ENCODE measurements around the gene CAP2.
"Not testable (repeated sequence)": the region's sequence is repeated elsewhere in the genome, so short reads cannot be mapped to it uniquely, and the experiment has no call there.

The CAP2 gene

GRCh38 chr6:17503051-17503450, 109.7 kb downstream of the CAP2 start:
- DNase-seq (ENCODE audit: low read depth) = no peak

- no peak for DNase-seq (ENCODE audit: low read depth)
Observed at GRCh38 chr6:17504005-17504404, 110.6 kb downstream of the CAP2 start.

GRCh38 chr6:17505062-17505476, 111.7 kb downstream of the CAP2 start:
- no peak for DNase-seq (ENCODE audit: low read depth)

DNA sequence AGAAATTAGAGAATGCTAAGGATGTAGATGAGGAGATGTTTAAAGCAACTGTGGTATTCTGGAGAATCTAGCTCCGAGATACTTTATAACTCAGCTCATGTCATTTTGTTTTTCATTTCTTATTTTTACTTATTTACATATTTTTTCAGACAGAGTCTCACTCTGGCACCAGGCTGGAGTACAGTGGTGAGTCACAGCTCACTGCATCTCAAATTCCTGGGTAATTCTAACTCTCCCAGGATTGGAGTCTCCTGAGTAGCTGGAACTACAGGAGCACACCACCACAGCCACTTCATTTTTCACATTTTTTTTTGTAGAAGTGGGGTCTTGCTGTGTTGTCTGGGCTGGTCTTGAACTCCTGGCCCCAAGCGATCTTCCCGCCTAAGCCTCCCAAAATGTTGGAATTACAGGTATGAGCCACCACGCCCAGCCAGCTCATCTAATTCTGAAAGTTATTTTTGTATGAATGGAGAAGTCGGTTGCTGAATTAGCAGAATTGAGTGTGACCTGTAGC, 112.4 kb downstream of the CAP2 start:
- DNase-seq (ENCODE audit: low read depth) = no peak

- no peak for DNase-seq (ENCODE audit: low read depth)
Observed at GRCh38 chr6:17506531-17506930, 113.1 kb downstream of the CAP2 start.

DNA sequence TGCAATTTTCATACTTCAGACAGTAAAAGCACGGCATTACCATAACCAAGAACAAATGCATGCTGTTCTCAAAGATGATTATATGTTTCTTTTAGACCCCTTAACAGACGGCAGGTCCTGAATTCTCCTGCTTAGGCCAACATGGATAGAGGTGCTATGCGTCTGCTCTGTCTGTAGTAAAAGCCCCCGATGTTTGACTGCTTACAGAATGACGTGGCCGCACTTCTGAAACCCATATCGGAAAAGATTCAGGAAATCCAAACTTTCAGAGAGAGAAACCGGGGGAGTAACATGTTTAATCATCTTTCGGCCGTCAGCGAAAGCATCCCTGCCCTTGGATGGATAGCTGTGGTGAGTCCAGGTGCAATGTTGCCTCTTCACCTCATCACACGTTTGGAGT, 113.6 kb downstream of the CAP2 start:
- no peak for DNase-seq (ENCODE audit: low read depth)

- no peak for DNase-seq (ENCODE audit: low read depth)
Observed at GRCh38 chr6:17511084-17511483, 117.7 kb downstream of the CAP2 start.

GRCh38 chr6:17511580-17511979, 118.2 kb downstream of the CAP2 start:
- no peak for DNase-seq (ENCODE audit: low read depth)

GRCh38 chr6:17519120-17519519, 125.7 kb downstream of the CAP2 start:
- no peak for DNase-seq (ENCODE audit: low read depth)

DNA sequence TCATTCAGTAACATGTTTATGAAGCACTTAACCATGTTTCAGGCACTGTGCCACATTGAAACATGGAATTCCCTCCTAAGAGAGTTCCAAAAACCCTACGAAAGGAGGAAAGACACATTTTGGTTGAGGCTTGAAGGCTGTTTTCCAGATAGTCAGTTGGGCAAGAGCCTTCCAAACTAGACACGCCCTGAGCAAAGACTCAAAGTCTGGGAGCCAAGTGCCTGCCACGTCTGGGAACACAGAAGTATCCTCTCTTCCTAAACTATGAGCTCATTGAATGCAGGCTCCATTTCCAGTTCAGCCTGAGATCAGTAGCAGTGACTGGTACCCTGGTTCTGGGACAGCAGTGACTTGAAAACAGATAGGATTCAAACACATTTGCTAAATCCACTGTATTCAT, 132.2 kb downstream of the CAP2 start:
- no peak for DNase-seq (ENCODE audit: low read depth)

GRCh38 chr6:17527076-17527475, 133.7 kb downstream of the CAP2 start:
- DNase-seq (ENCODE audit: low read depth) = no peak

- DNase-seq (ENCODE audit: low read depth) = no peak
Observed at GRCh38 chr6:17530321-17530835, 137.0 kb downstream of the CAP2 start.

DNA sequence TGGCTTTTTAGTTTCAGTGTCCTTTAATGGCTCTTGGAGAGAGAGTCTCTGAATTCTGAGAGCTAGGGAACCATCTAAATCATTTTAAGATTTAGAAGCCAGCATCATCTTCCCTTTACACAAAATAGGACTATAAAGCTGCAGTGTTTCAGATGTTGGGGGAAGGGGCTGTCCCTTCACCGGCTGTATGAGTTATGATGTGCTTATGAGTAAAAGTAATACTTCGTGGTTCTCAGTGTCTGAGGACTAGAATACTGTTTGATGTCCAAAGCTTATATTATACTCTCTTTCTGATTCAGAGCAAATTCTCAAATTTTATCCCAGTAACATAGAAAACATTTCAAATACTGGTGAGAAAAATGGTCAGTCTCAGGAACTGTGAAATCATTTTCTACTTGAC, 143.2 kb downstream of the CAP2 start:
- DNase-seq (ENCODE audit: low read depth) = no peak

GRCh38 chr6:17542243-17542642, 148.8 kb downstream of the CAP2 start:
- no peak for DNase-seq (ENCODE audit: low read depth)

DNA sequence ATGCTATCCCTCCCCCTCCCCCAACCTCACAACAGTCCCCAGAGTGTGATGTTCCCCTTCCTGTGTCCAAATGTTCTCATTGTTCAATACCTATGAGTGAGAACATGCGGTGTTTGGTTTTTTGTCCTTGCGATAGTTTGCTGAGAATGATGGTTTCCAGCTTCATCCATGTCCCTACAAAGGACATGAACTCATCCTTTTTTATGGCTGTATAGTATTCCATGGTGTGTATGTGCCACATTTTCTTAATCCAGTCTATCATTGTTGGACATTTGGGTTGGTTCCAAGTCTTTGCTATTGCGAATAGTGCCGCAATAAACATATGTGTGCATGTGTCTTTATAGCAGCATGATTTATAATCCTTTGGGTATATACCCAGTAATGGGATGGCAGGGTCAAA, 152.3 kb downstream of the CAP2 start:
- not testable (repeated sequence) for DNase-seq (ENCODE audit: low read depth)

DNA sequence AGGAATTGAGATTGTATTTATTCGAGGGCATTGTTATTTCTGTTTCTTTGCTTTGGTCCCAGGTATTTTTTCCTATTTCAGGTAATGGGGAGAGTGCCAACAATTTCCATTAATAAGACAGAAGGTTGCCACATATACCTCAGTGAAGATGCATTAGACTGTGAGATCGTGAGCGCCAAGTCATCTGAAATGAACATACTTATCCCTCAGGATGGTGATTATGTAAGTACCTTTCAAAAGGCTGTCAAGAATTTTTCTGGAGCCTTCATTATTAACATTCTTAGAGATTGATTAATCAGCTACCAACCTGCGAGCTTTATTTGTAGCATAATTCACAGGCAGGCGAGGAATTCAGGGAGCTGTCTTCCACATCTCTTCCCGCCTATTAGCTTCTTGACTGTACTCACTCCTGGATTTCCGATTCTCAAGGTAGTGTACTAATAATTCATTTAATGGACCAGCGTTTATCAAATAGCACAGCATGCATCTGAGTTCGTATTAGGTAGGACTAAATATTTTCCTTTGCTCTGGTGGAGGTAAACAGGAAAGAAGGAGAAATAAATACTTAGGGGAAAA, 158.1 kb downstream of the CAP2 start:
- no peak for DNase-seq (ENCODE audit: low read depth)

DNA sequence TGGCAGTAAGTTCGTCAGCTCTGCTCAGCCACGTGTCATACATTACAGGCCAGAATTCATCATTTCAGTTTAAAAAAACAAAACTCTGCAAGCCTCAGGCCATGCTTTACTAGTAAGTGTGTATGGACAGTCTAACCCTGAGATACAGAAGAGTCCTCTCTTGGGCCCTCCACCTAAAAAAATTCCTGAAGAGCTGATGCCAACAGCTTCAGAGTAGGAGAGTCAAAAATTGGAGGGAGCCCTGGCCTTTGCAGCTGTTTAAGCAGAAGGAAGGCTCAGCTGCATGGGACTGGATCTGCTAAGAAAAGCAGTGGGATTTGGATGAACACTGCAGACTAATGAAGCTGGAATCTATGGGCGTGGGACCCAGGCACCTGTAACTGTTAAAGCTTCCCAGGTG, 159.5 kb downstream of the CAP2 start:
- no peak for DNase-seq (ENCODE audit: low read depth)

DNA sequence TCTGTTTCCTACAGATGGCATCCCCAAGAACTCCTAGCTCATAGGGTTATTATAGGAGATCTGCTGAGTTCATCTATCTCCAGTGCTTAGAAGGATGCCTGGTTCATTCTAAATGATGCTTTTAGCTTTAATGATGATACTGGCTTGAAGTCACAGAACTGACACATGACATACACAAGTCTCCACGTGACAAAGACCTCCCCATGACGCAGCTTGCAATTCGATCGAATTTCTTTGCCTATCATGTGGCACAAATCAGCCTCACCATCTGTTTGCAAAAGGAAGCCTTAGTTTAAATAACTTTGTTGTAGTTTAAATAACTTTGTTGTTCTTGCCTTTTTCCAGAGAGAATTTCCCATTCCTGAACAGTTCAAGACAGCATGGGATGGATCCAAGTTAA, 162.6 kb downstream of the CAP2 start:
- no peak for DNase-seq (ENCODE audit: low read depth)

GRCh38 chr6:17562636-17563035, 169.2 kb downstream of the CAP2 start:
- DNase-seq (ENCODE audit: low read depth) = no peak

DNA sequence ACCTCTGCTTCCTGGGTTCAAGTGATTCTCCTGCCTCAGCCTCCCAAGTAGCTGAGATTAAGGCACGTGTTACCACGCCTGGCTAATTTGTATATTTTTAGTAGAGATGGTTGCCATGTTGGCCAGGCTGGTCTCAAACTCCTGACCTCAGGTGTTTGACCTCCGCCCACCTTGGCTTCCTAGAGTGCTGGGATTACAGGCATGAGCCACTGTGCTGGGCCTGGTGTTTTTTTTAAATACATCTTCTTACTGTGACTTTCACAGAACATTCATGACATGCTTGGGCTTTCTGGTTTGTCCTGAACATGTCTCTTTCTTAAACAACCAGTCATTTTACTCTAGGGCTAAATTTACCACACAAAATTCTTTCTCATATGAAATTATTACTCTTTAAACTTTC, 172.0 kb downstream of the CAP2 start:
- DNase-seq (ENCODE audit: low read depth) = no peak

GRCh38 chr6:17574866-17575560, 181.6 kb downstream of the CAP2 start:
- DNase-seq (ENCODE audit: low read depth) = no peak

DNA sequence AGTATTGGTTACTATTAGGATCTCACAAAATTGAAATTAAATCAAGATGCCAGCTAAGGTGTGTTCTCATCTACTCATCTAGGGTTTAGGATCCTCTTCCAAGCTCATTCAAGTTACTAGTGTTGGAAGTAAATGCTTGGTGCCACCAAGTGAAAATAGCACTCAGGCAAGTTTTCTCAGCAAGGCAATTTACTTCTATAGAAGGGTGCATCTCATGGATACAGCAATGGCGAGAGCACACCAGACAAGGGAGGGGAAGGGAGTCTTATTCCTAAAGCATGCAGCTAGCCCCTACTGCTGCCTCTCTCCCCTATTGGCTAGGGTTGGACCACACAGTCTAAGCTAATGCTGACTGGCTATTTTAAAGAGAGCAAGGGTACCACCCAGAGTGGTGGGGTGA, 183.7 kb downstream of the CAP2 start:
- DNase-seq (ENCODE audit: low read depth) = no peak

GRCh38 chr6:17580518-17581048, 187.2 kb downstream of the CAP2 start:
- no peak for DNase-seq (ENCODE audit: low read depth)
